Stimulated activated naive CD8-positive, alpha-beta T cell treated with anti-CD3 and anti-CD28 coated beads, Interleukin-15, Interleukin-2, amounts not matched to agents 100 U/mL and 50 U/mL, for 24 hours (primary cell): ENCODE measurements around the gene GOLGA3.
"Not testable (repeated sequence)": the region's sequence is repeated elsewhere in the genome, so short reads cannot be mapped to it uniquely, and the experiment has no call there.

ENCODE experiments used
- ATAC-seq: fragments of 150-1000 bp; cut with Tn5 transposase; one replicate; pipeline ENCODE4 v1.10.0; 2021
- DNase-seq: peaks from one replicate; pipeline ENCODE4 v3.0.0; 2021

Gene GOLGA3

DNA sequence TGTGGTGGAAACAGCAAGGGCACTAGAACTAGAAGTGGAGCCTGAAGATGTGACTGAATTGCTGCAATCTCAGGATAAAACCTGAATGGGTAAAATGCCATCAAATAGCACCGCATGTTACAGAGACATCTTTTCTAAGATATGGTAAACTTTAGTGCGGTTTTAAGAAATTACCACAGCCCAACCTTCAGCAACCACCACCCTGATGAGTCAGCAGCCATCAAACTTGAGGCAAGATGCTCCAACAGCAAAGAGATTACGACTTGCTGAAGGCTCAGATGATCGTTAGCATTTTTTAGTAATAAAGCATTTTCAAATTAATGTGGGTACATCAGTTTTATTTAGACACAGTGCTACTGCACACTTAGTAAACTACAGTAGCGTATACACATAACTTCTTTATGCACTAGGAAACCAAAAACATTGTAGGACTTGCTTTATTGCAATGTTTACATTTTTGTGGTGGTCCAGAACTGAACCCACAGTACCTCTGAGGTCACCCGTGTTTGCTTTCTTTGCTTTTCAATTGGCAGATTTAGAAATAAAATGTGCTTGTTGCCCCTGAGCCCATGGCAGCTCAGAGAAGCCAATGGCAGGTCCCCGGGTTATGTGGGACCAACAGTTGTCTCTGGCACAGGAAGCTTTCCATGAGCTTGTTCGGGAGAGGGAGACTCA, 15.9 kb downstream of the GOLGA3 start:
- ATAC-seq (no peak), DNase-seq (no peak)

DNA sequence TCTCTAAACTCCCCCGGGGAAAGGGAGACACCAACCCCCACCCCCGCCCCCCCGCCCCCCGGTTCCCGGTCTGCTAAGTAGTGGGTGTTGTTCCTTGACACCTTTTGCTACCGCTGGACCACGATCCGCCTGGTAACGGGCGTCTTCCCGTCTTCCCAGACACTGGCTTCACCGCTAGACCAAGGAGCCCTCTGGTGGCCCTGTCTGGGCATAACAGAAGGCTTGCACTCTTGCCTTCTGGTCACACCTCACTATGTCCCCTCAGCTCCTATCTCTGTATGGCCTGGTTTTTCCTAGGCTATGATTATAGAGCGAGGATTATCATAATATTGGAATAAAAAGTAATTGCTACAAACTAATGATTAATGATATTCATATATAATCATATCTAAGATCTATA, 19.3 kb downstream of the GOLGA3 start:
- not testable (repeated sequence) for ATAC-seq
- DNase-seq: peak; percentile 43

DNA sequence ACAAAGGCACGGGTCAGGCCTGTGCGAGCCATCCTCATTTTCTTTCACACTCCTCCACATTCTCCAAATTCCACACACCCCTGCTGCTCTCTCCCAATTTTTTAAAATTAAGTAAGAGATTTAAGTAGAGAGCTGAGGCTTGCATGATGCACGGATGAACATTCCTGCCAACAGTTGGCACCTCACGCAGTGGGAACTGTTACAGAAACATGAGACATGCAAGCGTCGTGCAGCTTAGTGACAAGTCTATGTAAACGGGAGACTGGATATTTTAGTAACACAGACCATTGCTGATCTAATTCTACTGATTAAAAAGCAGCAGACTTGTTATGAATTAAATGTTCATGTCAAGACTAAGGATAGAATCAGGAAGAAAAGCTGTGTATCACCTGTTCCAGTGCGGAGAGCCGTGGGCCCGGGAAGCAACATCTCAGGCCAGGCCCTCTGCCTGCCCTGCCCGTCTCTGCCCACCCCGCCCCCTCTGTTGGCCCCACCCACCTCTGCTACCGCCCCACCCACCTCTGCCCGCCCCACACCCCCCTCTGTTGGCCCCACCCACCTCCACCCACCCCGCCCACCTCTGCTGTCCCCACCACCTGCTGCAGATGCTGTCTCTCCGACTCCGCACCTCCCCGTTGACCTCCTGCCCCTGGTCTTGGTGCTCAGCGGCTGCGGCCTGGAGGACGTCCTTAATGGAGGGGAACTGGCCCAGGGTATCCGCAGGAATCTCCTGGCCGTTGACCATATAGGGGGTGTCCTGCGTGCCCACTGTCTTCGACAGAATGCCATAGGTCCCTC, 21.2 kb downstream of the GOLGA3 start:
- no peak for DNase-seq
- ATAC-seq: no peak

DNA sequence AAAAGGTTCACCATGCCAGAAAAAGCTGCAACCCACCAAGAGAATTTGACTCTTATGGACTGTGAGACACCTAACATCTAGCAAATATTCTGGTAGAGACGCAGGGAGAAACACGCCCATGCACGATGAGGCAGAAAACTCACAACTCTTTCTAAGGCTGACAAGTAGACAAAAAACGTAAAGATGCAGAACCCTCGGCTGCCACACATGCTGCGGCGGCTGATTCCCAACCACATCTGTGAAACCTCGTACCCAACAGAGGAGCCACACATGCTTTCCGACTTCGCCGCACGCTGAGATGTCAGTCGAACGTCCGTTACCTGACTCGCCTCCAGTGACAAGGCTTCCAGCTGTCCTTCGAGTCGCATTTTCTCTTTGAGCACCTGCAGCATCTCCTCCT, 21.8 kb downstream of the GOLGA3 start:
- ATAC-seq: peak; percentile 76

DNA sequence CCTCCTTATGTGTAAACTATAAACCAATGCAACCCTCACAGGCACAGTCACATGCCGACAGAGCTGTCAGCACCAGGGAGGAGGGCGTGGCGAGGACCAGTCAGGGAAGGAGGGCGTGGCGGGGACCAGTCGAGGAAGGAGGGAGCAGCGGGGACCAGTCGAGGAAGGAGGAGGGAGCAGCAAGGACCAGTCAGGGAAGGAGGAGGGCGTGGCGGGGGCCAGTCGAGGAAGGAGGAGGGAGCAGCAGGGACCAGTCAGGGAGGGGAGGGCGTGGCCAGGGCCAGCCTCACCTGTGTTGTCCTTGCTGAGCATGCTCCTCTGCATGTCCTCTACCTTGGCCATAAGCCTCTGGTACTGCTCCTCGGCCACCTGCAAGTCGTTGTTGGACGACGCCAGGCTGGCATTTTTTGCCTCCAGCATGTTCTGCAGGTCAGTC, 24.2 kb downstream of the GOLGA3 start:
- no peak for DNase-seq
- no peak for ATAC-seq

More for the DNA sequence above, 21.8 kb downstream of the GOLGA3 start:
- DNase-seq: peak; percentile 47

DNA sequence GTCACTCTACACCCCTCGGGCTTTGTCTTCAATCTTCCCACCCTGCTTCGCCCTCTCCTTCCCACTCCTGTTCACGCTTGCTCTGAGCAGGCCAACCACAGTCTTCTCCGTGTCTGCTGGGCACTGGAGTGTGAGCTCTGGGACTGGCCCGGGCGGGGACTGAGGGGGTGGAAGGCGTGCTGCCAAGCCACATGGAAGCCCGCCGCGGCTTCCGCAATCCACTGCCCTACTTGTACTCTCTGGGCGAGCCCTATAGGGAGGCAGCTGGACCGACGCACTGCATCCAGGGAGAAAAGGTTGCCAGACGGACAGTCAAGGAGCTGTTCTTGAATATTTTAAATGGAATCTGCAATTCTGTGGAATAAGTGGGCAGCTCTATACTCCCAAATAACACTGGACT, 24.8 kb downstream of the GOLGA3 start:
- ATAC-seq (no peak), DNase-seq (no peak)

DNA sequence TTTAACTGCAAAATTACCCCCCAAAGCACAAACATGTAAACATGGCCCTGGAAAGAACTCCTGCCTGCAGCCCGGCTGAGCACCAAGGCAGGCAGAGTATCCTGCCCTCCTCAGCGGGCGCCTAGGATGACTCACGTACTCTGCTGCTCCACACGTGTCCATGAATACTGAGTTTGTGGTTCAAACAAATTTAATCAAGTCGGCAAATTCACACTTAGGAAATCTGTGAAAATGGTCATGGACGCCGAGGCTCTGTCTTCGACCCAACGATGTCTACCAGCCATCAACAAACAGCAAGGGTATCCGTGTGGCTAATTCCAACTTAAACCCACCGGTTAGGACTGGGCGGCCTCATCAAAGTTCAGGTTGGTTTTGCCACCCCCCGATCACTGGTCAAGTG, 25.5 kb downstream of the GOLGA3 start:
- ATAC-seq: no peak

DNA sequence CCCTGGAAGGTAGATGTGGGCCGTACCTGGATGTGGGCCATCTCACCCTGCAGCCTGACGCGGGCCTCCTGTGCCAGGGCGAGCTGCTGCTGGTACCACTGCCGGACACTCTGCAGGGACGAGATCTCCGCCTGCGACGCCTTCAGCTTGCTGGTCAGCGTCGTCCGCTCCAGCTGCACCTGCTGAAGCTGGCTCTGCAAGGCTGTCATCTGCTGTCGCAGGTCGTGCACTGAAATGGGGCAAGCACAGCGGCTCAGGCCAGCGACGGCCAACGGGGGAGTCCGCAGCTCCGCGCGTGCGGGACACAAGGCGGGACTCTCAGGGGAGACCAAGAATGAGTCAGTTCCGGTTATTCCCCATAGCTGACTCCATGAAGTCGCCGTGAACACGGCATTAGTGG, 26.9 kb downstream of the GOLGA3 start:
- DNase-seq: no peak
- no peak for ATAC-seq

More for the DNA sequence above, 25.5 kb downstream of the GOLGA3 start:
- no peak for DNase-seq

DNA sequence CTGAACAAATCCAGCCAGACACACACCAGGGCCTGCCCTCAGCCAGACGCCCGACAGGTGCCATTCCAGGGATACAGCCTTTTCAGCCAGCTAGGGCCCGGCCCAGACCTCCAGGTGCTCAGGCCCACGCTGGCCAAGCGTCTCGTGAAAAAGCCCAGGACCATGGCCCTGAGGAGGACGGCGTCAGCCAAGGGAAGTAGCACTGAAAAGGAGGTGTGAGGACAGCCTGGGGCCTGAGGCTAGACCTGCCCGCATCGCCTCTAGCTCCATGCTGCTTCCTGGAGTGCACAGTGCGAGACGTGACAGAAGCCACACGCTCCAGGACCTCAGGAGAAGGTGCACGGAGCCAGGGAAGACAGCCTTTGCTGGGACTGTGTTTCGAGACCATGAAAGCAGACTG, 29.8 kb downstream of the GOLGA3 start:
- no peak for ATAC-seq
- DNase-seq: no peak

DNA sequence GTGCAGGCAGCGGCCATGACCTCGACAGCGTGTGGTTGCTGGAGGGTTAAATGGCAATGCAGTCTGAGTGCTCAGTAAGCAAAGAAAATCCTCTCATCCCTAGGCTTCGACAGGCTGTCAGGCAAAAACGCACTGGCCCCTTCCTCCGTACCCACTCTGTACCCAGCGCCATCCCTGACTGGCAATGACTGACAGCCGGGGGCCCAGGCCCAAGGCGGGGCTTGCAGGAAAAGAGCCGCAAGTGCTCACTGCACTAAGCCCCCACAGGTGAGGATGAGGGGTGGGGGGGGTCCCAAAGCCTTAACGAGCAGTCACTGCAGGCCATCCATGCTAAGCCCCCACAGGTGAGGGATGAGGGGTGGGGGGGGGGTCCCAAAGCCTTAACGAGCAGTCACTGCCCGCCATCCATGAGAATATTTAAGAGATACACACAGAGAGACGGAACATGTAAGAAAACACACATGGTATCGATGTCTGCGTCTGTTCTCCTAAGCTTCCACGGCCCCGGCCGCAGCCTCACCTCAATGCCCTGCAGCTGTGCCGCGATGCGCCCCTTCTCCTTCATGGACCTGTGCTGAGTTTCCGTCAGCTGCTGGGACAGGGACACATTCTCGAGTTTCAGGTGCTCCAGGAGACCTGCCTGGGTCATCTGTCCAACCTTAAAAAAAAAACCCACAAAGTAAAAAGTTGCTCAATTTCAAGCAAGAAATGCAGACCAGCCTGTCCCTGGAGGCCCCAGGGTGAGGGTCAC, 30.7 kb downstream of the GOLGA3 start:
- ATAC-seq: no peak
- DNase-seq: no peak

DNA sequence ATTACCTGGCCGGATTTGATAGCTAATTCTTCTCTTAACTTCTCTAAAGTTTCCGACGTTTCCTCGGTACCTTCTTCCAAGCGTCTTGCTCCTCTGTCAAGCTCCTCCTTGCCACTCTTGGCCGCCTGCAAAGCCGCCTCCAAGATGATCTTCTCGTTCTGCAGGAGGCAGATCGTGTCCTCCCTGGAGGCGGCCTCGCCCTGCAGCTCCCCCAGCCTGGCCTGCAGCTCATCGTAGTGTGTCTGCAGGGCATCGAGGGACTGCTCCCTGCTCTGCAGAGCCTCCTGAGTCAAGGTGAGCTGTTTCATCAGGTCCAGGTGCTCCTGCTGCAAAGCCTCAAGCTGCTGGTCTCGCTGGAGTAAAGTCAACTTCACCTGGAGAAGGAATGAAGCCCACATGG, 32.8 kb downstream of the GOLGA3 start:
- ATAC-seq: no peak
- no peak for DNase-seq

DNA sequence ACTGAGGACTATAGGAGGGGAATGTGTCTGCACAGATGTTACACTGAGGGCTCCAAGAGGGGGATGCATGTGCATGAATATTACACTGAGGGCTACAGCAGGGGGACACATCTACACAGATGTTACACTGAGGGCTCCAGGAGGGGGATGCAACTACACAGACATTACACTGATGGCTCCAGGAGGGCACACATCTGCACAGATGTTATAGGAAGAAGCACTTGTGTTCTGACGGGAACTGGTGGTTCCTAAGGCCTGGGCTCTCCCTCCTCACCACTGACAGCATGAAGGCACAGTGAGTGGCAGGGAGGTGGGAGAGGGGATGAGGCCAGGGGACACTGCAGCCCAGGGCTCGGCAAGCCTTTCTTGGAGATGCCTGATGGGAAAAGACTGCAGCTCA, 36.7 kb downstream of the GOLGA3 start:
- not testable (repeated sequence) for ATAC-seq, DNase-seq

DNA sequence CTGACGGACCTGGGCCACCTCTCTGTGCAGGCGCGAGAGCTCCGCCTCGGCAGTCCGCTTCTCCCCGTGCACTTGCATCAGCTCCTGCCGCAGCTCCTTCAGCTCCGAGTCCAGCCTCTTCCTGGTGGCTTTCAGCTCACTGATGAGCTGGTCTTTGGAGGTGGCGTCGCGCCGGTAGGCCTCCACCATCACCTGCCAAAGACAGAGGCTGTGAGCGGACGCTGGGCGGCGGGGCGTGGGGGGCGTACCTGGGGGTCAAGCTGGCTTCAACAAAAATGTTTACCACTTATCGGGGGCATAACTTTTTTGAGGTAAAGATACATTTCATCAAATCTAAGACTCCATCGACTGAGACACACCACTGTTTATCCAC, 39.6 kb downstream of the GOLGA3 start:
- no peak for DNase-seq
- ATAC-seq: no peak

DNA sequence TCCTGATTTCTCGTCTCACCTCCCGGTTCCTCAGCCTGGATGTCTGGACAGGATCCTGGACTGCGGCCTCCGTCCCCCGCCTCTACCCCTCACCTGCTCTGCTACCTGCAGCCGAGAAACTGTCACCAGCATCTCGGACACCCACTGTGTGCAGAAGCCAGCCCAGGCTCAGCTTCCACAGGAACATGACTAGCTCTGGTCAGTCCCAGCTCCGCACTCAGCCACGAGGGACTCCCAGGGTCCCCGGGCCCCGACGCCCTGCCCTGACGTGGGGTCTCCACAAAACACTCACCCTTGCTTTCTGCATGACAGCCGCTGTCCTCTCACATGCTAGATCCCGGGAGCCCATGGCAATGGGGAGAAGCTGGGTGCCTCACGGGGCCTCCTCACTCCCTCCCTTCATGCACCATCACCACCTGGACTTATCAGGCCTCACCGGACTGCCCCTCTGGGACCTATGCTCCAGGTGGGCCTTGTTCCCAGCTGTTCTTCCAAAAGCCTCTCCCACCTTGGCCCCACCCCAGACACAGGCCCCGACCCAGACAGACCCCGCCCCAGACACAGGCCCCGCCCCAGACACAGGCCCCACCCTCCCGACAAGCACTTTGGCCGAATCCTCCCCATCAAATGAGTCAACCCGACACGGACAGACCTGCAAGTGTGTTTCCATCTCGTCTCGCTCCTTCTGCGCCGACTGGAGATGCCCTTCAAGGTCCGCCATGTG, 40.1 kb downstream of the GOLGA3 start:
- peak; percentile 31 for ATAC-seq
- DNase-seq: no peak

DNA sequence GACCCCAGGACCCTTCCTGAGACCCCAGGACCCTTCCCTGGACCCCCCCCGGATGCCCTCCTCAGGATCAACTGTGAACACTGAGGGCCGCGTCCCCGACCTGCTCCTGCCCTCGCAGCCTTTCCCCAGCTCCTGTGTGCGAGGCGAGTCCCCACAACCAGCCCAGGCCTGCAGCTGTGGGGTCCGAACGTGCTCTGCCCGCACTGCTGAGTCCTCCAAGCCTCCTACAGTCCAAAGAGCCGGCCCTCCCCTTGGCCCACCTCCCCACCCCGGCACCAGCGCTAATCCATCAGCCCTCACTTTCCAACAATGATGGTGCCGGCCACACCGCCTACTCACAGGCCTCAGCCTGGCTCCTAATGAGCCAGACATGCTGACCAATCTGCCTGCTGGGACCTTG, 40.8 kb downstream of the GOLGA3 start:
- DNase-seq (no peak), ATAC-seq (no peak)

DNA sequence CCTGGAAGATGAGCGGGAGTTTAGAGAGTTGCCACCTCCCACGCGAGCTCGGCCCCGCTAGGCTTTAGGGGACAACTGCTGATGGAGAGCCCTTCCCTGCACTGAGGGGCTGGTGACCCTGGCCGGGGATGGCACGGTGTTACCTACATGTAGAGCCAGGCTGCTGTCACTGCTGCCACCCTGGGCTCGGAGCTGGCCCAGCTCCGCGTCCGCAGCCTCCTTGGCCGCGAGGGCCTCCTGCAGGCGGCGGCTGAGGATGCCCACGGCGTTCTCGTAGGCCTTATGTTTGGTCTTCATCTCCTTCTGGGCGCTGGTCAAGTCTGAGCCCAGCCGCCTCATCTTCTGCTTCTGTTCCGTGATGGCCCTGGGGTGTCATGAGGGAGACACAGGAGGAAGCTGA, 42.5 kb downstream of the GOLGA3 start:
- ATAC-seq (no peak), DNase-seq (no peak)

DNA sequence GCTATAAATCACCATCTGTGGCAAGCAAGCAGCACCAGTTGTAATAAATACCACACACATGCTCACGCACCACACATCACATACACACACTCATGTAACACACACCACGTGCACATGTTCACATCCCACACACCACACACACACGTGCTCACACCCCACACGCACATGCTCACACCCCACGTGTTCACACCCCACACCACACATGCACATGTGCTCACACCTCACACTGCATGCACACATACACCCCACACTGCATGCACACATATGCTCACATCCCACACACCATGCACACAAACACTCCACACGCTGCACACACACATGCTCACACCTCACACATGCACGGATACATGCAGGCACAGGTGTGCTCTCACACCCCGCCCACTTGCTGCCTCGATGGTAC, 44.1 kb downstream of the GOLGA3 start:
- ATAC-seq (no peak), DNase-seq (no peak)

DNA sequence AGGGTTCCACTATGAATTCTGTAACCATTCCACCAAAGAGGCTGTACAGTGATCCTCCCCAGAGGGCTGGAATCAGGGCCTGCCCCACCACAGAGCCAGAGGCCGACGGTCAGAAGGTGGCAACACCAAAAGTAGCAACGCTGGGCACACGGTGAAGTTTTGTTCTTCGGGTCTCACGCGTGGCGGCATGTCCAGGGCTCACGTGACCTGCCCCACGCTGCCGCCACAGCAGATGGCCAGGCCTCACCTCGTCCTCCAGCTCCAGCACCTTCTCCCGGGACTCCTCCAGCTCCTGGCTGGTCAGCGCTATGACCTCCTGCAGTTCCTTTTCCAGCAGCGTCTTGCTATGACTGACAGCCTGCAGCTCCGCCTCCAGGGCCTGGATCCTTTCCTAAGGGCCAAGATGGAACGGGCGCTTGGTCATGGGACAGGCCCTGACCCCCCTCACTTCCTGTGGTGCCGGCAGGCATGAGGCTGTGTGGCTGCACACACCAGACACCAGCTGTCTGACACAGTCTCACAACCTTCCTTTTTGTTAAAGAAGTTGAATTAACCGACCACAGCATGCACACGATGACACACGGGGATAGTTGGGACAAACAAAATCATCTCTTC, 44.6 kb downstream of the GOLGA3 start:
- no peak for ATAC-seq
- DNase-seq: no peak

DNA sequence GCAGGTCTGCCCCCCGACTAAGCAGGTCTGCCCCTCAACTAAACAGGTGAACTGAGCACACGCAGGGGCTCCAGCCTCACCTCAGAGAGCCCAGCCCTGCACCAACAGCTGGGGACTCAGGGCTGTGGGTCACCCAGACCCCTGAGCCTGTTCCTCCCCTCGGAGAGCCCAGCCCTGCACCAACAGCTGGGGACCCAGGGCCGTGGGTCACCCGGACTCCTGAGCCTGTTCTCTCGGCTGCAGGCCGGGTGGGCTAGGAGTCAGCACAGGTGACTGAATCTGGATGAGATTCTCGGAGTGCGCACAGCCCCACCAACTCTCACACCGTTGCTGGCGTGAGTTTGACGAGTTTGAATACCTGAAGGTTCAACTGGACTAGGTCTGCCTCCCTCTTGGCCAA, 46.7 kb downstream of the GOLGA3 start:
- ATAC-seq: no peak
- DNase-seq: no peak

DNA sequence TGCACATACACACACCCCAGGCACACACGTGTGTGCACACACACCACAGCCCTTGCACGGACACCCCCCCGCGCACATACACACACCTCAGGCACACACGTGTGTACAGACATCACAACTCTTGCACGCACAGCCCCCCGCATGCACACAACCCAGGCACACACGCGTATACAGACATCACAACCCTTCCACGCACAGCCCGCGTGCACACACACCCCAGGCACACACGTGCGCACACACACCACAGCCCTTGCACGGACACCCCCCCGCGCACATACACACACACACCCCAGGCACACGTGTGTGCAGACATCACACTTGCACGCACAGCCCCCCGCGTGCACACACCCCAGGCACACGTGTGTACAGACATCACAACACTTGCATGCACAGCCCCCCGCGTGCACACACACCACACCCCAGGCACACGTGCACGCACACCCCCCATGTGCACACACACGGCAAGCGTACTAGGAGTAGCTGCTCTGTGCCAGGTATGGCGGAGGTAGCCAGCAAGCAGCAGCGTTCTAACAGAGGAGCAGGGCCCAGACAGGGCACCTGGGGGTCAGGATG, 48.8 kb downstream of the GOLGA3 start:
- no peak for DNase-seq
- no peak for ATAC-seq

DNA sequence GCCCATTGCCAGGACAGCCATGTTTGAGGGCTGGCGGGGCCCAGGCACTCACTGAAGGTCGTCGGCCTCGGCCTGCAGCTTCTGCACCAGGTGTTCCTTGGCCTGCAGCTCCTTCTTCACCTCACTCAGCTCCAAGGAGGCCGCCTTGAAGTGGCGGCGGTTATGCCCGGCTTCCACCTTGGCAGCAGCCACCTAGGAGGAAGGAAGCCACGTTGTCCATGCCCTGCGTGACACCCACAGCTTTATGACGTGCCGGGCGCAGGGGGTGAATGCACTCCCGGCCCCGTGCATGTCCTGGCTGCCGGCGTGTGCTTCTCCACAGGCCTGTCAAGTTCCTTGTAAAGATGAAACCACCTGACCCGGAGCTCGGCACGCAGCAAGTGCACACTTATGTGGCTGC, 51.1 kb downstream of the GOLGA3 start:
- no peak for ATAC-seq
- no peak for DNase-seq
